ENCODE results near the gene NHS.

NHS gene

DNA sequence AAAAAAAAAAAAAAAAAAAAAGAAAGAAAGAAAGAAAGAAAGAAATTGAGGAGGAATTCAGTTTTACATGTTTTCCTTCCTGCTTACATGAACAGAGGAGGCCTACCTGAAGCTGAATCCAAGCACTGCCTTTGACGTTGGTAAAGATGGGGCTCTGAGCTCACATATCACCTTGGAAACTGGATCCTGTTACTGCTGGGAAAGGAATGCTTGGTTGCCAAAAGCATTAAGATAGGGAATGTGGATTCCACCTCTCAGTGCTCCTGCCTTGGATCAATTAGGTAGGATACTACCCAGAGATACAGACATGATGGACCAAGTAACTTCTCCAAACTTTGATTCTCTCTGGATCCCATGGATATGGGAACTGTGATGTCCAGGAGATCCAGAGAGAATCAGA, 50.6 kb downstream of the NHS start:
- Histone ChIP-seq H3K9me2 (replicated peaks; ENCODE audit: control insufficient read depth, low read length) (no peaks in the 10 kb centered on the region), H3K27me3 (ENCODE audit: control insufficient read depth, low read length) (no peaks in the 10 kb centered on the region), H3K4me3 (ENCODE audit: low read length) (no peak overlapping the region), H3F3A (ENCODE audit: control insufficient read depth, insufficient read depth) (no peaks in the 10 kb centered on the region), H3K27ac (ENCODE audit: low read depth, low read length) (no peak overlapping the region), H4K20me1 (ENCODE audit: control insufficient read depth, insufficient read depth, low read depth, low read length) (no peaks in the 10 kb centered on the region), H3K4me2 (ENCODE audit: low read length) (no peak overlapping the region), H3K4me1 (ENCODE audit: control insufficient read depth, low read length) (no peaks in the 10 kb centered on the region), H3K79me2 (ENCODE audit: control insufficient read depth, low read length) (no peaks in the 10 kb centered on the region), H3K9me3 (ENCODE audit: control insufficient read depth, insufficient read depth, low read length) (no peaks in the 10 kb centered on the region), H3K36me3 (ENCODE audit: control insufficient read depth, low read length) (no peaks in the 10 kb centered on the region)
- no peak for TF ChIP-seq EZH2phosphoT487 (IDR thresholded peaks at IDR 0.05; ENCODE audit: borderline replicate concordance, low read length)
- TF ChIP-seq CTCF (IDR thresholded peaks at IDR 0.05; ENCODE audit: low read depth, low read length, poor library complexity, severe bottlenecking): no peak

DNA sequence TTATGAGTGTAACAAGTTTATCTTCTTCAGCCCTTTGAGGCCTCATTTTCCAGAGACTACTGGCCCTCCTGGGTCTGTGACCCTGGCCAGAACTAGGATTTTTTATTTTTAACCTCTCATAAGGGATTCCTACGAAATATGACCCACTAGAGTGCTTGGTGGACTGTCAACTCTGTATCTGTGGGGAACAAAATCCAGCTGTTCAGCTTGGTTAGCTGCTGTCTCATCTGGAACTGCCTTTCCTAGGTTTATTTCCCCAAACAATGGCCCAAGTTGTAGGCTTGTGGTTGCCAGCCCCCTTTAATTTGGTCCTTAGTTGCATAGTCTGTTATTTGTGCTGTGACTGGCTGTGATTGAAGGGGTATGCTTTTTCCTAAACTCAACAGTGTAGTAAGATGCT, 56.2 kb downstream of the NHS start:
- Histone ChIP-seq H4K20me1 (ENCODE audit: control insufficient read depth, insufficient read depth, low read depth, low read length) (no peaks in the 10 kb centered on the region), H3K79me2 (ENCODE audit: control insufficient read depth, low read length) (no peaks in the 10 kb centered on the region), H3K27ac (ENCODE audit: low read depth, low read length) (no peak overlapping the region), H3F3A (ENCODE audit: control insufficient read depth, insufficient read depth) (no peaks in the 10 kb centered on the region), H3K9me3 (ENCODE audit: control insufficient read depth, insufficient read depth, low read length) (no peaks in the 10 kb centered on the region), H3K4me2 (ENCODE audit: low read length) (no peak overlapping the region), H3K9me2 (replicated peaks; ENCODE audit: control insufficient read depth, low read length) (no peaks in the 10 kb centered on the region), H3K36me3 (ENCODE audit: control insufficient read depth, low read length) (no peaks in the 10 kb centered on the region), H3K4me1 (ENCODE audit: control insufficient read depth, low read length) (no peaks in the 10 kb centered on the region), H3K4me3 (ENCODE audit: low read length) (no peak overlapping the region), H3K27me3 (ENCODE audit: control insufficient read depth, low read length) (no peaks in the 10 kb centered on the region)
- TF ChIP-seq EZH2phosphoT487 (IDR thresholded peaks at IDR 0.05; ENCODE audit: borderline replicate concordance, low read length): no peak
- TF ChIP-seq CTCF (IDR thresholded peaks at IDR 0.05; ENCODE audit: low read depth, low read length, poor library complexity, severe bottlenecking): no peak

DNA sequence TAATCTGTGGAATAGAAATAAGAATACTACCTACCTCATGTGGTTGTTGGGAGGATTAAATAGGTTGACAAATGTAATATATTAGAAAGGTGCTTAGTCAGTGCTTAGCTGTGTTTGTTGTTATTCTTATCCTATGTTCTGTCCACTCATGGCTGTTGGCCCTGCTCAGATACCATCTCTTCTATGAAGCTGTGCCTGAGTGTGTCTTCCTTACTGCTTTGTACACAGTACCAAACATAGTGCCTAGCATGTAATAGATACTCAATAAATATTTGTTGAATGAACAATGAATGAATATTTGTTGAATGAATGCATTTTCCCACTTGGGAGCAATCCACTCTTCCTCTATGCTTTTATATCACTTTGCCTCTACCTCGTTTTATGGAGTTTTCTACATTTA, 57.2 kb downstream of the NHS start:
- Histone ChIP-seq H3K4me1 (ENCODE audit: control insufficient read depth, low read length) (no peaks in the 10 kb centered on the region), H3K4me2 (ENCODE audit: low read length) (no peak overlapping the region), H3K4me3 (ENCODE audit: low read length) (no peak overlapping the region), H3K9me2 (replicated peaks; ENCODE audit: control insufficient read depth, low read length) (no peaks in the 10 kb centered on the region), H3K27me3 (ENCODE audit: control insufficient read depth, low read length) (no peaks in the 10 kb centered on the region), H3K36me3 (ENCODE audit: control insufficient read depth, low read length) (no peaks in the 10 kb centered on the region), H3K79me2 (ENCODE audit: control insufficient read depth, low read length) (no peaks in the 10 kb centered on the region), H3K9me3 (ENCODE audit: control insufficient read depth, insufficient read depth, low read length) (no peaks in the 10 kb centered on the region), H3F3A (ENCODE audit: control insufficient read depth, insufficient read depth) (no peaks in the 10 kb centered on the region), H3K27ac (ENCODE audit: low read depth, low read length) (no peak overlapping the region), H4K20me1 (ENCODE audit: control insufficient read depth, insufficient read depth, low read depth, low read length) (no peaks in the 10 kb centered on the region)
- TF ChIP-seq CTCF (IDR thresholded peaks at IDR 0.05; ENCODE audit: low read depth, low read length, poor library complexity, severe bottlenecking): no peak
- no peak for TF ChIP-seq EZH2phosphoT487 (IDR thresholded peaks at IDR 0.05; ENCODE audit: borderline replicate concordance, low read length)

DNA sequence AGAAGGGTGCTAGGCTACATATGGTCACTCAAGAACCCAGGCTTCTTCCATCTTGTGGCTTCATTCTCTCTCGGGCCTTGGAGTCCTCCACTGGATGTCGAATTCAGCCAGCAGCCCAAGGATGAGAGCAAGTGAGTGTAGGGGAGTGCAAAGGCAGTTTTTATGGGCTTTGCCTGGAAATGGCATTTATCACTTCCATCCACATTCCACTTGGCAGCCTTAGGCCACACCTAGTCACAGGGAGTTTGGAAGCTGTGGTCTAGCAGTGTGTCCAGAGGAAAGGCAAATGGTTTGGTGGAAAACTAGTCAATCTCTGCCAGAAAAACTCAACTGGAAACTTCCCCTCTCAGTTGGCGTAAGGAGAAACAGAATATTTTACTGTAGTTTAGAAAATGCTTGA, 59.0 kb downstream of the NHS start:
- H3K4me2 ChIP-seq (ENCODE audit: low read length): no peak overlapping the region
- H3F3A ChIP-seq (ENCODE audit: control insufficient read depth, insufficient read depth): no peaks in the 10 kb centered on the region
- no peaks in the 10 kb centered on the region for H3K9me2 ChIP-seq (replicated peaks; ENCODE audit: control insufficient read depth, low read length)
- H3K27me3 ChIP-seq (ENCODE audit: control insufficient read depth, low read length): no peaks in the 10 kb centered on the region
- TF ChIP-seq EZH2phosphoT487 (IDR thresholded peaks at IDR 0.05; ENCODE audit: borderline replicate concordance, low read length) (no peak), CTCF (IDR thresholded peaks at IDR 0.05; ENCODE audit: low read depth, low read length, poor library complexity, severe bottlenecking) (no peak)
- no peaks in the 10 kb centered on the region for H3K36me3 ChIP-seq (ENCODE audit: control insufficient read depth, low read length)
- H4K20me1 ChIP-seq (ENCODE audit: control insufficient read depth, insufficient read depth, low read depth, low read length): no peaks in the 10 kb centered on the region
- H3K4me1 ChIP-seq (ENCODE audit: control insufficient read depth, low read length): no peaks in the 10 kb centered on the region
- no peak overlapping the region for H3K4me3 ChIP-seq (ENCODE audit: low read length)
- no peaks in the 10 kb centered on the region for H3K9me3 ChIP-seq (ENCODE audit: control insufficient read depth, insufficient read depth, low read length)
- no peak overlapping the region for H3K27ac ChIP-seq (ENCODE audit: low read depth, low read length)
- no peaks in the 10 kb centered on the region for H3K79me2 ChIP-seq (ENCODE audit: control insufficient read depth, low read length)

All from DOHH2 (cell line).